Measurements from ENCODE around the gene PGR.

PGR gene

DNA sequence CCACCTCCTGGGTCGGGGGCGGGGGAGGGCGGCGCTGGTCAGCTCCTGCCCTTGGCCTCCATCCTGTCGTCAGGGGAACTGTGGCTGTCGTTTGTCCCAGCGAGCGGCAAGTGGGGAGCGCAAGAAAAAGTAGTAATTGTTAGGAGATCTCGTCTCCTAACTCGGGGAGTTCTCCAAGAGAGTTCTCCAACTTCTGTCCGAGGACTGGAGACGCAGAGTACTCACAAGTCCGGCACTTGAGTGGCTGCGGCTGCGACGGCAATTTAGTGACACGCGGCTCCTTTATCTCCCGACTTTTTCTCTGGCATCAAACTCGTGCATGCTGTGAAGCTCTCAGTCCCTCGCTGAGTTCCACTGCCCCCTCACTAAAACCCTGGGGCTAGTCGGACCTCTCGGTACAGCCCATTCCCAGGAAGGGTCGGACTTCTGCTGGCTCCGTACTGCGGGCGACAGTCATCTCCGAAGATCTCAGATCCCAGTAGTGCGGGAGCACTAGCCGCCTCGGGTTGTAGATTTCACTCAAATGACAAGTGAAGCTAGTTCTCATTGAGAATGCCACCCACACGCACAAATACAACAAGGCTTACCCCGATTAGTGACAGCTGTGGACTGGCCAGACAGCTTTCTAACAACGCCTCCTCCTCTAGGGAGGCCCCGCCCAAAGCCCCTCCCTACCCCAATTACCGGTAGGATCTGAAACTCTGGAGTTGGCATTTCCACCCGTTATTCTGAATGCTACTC lies at the start of gene PGR:
Gene PGR, minus strand, starts transcription at position 611 of the 741 bp plus-strand sequence. CDS start 743 bp downstream, outside the sequence.
- DNase-seq: no peak

DNA sequence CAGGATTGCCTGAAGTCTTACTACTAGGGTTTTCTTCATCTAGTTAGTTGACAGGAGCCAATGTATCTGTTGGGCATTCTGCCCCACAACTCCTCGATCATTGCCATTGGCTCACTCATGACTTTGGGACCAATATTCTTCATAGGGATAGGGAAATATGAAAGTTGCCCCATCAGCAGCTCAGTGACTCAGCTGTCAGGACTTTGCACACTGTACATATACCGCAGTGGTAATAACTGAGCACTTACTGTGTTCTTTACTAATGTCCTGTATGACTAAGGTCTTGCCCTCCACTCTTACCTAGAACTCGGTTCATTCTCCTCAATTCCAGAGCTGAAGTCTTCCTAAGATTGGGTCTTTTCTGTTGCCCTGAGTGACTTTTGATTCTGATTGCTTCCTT lies 46.8 kb upstream of the PGR start:
- no peak for DNase-seq

DNA sequence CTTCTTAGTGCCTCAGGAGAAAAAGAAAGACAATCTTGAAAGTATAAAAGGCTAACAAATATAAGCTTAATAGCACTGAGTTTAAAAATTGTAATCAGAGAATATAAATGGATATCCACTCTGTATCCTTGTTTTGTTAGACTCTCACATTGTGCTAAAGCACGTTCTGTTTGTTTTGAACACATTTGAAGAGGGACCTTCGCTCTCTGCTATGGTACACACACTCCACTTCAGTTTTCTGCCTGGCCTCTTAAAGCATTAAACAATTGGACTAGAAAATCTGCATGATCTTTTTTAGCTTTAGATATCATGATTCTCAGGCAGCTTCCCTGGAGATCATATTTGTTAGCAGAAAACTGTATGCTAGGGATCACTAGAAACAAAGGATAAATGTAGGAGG lies 40.3 kb upstream of the PGR start:
- peak; percentile 2 for DNase-seq

DNA sequence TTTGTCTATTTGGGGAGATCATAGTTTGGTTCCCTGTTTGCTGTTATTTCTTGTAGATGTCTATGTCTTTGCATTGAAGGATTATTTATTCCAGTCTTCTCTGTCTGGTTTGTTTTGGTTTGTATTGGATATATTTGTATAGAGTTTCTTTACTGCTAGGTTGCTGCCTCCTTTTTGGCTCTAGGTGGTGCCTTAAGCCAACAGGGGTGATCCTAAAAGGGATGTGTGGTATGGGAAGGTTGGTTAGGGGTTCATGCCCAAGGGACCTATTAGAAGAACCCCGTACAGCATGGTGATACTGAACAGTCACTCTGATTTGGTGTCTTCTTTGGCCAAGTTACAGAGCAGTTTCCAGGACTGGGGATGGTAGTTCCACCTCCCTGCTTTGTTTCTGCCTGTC lies 36.4 kb upstream of the PGR start:
- no peak for DNase-seq

DNA sequence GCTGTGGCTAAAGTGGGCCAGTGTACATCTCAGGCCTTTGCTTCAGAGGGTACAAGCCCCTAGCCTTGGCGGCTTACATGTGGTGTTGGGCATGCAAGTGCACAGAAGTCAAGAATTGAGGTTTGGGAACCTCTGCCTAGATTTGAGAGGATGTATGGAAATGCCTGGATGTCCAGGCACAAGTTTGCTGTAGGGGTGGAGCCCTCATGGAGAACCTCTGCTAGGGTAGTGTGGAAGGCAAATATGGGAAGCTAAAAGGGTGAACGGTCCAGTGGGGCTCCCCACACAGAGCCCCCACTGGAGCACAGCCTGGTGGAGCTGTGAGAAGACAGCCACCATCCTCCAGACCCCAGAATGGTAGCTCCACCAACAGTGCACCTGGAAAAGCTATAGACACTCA lies 28.5 kb upstream of the PGR start:
- DNase-seq: no peak

DNA sequence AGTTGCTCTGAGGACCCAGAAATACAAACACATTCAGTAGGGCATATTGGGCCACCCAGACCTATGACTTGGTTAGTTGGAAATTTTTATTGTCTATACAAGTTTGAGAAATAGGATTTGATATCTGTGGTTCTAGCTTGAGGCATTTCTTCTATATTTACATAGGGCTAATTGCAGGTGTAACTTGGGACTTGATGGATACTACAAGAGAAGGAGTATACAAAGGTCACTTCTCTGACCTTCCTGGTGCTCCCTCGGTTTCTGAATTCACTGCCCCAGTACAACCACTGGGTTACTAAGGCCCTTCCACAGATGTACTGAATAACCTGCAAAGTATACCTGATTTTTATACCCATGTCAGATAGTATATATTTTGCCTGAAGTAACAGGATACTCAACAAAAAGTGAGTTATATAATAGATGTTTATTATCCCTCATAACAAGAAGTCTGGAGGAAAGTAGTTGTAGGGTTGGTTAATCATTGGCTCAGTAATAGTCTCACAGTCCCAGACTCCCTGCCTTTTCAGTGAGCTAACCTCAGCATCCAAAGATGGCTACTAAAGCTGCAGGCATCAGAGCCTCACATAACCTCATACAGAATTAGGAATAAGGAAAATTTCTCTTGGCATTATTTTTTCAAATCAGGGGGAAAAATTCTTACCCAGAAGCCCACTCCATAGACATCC lies 8.8 kb upstream of the PGR start:
- DNase-seq: no peak

DNA sequence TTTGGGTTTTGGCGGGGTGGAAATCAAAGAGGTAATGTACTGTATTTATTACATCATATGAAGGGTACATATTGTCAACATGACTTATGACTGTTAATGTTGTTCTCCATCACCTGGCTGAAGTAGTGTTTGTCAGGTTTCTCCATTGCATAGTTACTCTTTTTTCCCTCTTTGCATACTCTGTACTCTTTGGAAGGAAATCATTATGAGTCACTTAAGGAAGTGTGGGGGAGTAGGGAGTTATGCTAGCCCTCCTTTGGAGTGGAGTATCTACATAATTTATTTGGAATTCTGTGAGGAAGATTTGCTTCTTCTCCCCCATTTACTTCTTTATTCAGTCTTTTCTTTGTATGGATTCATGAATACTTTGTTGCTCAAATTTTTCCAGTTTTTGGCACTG lies 3.6 kb upstream of the PGR start:
- no peak for DNase-seq

DNA sequence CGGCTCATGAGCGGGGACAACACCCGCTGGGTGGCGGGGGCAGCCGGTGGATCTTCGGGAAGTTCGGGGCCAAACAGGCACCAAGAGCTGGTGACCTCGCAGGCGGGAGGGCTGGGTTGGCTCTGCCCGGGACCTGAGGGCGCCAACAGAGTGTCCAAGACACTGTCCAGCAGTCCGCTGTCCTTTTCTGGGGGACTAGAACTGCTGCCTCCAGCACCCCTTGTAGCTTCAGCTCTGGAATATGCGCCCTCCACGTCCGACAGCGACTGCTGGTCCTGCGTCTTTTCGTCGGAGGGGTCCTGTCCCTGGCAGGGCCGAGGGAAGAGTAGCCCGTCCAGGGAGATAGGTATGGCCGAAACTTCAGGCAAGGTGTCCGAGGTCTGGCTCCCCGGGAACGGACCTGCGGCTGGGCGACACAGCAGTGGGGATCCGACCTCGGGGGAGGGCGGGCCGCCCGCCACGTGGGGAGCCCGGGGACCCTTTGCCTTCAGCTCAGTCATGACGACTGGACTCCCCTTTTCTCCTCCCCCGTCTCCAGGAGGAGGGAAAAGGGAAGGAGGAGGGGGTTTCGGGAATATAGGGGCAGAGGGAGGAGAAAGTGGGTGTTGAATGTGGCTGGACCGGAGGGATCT lies 926 bp downstream of the PGR start:
- DNase-seq: no peak

DNA sequence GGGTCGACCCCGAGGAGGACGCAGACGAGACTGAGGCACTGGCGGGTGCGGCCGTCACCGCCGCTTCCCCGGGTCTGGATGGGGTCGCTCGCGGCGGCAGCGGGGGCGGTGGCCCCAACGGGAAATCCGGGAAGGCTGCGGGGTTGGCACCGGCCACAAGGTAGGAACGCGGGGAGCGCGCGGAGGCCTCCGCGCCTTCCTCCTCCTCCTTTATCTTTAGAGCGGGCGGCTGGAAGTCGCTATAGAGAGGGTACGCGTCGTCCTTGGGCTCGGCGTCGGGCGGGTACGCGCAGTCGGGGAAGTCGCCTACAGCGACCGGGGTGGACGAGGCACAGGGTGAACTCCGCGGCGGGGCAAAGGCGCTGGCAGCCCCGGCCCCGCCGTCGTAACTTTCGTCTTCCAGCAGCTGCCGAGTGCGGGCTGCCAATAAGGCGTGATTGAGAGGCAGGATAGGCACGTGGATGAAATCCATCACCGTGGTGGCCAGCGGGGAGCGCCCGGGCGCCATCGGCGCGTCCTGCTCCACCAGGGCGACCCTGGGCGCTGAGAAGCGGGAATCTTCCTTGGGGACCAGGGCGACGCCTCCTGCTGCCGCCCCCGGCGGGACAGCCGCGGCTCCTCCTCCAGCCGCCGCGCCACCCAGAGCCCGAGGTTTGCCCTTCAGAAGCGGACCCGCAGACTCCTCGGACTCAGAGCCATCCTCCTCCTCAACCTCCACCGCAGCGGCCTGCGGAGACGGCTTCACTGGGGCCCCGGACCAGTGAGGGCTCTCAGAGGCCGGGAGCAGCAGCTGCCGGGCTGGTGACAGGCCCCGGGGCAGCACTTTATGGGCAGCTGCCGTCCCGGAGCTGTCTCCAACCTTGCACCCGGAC lies 1.7 kb downstream of the PGR start:
- DNase-seq: no peak

DNA sequence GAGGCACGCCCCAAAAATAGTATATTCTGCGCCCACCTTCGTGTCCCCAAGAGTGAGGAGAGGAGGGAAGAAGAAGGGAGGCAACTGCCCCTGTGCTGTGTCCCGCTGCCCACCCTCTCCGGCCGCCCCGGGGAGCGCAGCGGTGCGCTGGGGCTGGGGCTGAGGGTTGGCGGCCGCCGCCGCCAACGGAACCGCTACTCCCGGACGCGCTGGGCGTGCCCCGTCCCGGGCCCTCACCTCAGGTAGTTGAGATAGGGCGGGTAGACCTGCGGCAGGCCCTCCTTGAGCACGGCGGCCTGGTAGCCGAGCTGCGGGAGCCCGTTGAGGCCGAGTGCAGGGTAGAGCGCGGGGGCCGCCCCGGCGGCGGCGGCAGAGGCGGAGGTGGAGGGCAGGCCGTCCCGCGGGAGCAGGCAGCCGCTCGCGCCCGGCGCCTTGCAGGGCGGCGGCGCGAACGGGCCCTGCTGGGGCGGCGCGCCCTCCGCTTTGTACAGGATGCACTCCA lies 2.4 kb downstream of the PGR start:
- no peak for DNase-seq

DNA sequence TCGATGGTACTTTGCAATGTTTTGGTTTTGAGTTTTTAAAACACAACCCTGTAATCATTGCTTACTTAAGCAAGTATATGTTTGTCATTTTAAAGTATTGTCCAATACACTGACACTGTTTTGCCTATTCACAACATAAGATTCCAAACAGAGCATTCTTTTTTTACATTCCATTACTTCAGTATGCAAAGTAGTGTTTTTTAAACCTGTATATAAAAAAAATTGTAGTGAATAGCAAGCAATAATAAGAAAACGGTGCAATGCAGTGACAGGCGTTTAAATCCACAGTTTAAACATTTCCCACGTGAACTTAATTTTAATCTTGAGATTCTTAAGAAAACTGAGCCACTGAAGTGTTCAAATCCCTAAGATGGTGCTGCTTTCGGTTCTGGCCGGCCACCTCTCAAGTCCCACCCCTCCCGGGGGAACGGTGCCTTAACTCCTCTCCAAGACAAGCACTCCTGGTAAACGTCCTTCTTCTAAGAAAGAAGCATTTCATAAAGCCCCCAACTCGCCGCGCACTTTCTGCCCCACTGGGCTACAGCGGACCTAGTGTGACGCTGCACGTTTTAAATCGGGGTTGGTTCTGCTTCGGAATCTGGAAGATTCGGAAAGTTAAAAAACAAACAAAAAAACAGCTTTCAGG lies 2.9 kb downstream of the PGR start:
- DNase-seq: no peak

DNA sequence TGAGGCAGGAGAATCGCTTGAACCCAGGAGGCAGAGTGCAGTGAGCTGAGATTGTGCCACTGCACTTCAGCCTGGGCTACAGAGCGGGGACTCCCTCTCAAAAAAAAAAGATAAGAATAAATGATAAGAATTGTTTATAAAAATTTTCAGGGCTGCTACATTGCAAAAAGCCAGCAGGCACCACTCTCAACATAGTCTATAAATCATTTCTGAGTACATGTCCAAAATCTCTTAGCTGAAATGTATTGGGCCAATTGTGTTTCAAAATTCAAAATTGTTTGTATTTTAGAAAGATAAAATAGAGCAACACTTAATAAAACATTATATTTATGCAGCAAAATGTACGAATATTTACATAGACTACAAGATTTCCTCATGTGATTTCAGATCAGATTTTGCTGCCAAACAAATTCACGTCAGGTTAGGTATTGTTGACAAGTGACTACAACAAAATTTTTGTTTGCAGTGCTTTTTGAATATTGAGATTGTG lies 13.9 kb downstream of the PGR start:
- DNase-seq: no peak

DNA sequence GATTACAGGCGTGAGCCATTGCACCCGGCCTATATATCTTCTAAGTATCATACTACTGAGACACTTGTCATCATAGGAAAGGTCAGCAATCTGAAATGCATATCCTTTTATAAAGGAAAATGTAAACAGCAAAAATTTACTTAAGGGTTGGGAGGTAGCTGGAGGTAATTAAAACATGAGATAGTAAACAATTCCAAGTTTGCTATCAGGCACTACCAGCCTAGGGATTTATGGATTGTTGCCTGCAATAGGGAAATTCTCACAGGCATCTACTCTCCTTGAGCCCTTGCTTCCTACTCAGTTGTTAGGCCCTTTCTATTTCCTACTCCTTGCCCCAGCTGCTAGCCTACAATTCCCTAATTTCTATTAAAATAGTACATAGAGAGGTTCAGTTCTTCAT lies 16.1 kb downstream of the PGR start:
- DNase-seq: no peak

DNA sequence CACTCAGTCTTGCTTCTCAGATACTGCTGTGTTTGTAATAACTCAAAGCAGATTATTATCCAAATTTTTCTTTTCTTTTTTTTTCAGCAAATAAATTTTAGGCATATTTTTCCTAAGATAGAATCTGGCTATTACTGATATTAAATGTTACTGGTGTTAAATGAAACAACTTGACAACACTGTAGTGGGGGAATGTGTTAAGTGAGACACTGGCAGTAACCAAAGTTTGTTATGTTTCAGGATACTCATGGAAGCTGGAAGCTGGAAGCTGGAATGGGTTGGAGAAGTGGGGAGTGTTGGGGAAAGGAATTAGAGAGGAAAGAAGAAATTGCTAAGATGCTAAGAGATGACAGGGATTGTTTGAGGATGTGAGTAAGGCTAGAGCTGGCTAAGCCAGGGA lies 24.9 kb downstream of the PGR start:
- DNase-seq: no peak

DNA sequence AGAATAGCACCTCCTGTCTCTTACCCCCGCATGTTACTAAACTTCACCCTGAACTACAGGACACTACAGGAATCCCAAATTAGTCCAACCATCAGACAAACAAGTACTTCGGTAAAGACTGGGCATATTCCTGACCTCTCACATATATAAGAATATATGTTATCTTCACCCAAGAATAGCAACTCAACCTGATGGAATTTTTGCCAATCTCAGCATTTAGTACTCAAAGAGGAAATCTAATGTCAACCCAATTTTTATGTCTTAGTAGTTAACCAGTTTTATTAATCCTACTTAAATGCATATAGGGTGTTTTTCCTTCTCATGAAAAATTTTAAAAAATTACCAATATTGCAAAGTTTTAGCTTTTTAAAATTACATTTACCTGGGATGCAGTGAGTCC lies 26.2 kb downstream of the PGR start:
- no peak for DNase-seq

DNA sequence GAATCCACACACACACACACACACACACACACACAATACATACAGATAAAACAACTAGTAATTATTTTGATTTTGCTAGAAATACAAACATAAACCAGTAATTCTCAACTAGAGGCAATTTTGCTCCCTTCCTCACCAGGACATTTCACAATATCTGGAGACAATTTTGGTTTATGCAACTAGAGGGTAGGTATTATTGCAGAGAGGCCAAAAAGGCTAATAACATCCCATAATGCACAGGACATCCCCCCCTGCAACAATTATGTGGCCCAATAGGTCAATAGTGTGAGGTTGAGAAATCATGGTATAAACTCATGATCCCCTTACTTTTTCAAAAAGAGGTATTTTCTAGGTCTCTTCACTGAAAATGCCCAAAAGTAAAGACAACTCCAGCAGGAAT lies 29.0 kb downstream of the PGR start:
- DNase-seq: no peak

DNA sequence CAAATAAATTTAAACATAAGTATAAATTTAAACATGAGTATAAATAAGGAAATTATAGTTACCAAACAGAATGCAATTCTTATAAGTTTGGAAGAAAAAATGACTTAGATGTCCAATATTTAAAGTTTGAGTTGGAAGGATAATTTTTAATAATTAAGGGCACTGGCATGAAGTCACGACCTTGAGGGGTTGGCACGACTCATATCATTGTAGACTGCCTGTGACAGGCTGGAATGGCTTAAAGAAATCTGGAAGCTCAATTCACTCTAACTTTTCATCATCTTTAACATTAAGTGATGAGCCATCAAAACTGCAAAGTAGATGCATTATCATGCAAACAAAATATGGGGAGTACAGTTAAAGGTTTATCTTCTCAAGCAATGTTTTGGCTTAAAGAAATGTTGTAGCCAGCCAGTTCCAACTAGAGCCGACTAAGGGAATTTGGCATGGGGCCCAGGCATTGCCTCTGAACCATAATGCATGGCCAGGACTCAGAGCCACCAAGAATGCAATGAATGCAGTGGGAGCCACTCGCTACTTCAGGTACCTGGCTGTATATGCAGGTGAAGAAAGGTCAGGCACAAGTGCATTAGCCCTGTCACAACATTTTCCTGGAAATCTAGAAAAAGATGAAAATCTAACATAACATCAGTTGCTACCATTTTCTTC lies 33.4 kb downstream of the PGR start:
- no peak for DNase-seq

DNA sequence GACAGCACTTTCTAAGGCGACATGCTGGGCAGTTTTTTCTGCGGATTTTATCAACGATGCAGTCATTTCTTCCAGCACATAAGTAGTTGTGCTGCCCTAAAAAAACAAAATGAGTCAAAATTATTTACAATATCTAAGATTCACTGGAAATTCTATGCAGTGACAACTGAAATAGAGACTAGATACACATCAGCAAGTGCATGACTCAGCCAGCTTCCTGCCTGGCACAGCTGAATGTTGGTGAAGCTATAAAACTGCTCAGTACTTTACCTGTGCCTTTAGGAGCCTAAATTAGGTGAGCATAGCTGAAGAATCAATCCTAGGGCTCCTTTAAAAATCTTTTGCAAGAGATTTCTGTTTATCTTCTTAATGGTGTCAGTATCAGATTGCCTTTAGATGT lies 37.8 kb downstream of the PGR start:
- DNase-seq: no peak

DNA sequence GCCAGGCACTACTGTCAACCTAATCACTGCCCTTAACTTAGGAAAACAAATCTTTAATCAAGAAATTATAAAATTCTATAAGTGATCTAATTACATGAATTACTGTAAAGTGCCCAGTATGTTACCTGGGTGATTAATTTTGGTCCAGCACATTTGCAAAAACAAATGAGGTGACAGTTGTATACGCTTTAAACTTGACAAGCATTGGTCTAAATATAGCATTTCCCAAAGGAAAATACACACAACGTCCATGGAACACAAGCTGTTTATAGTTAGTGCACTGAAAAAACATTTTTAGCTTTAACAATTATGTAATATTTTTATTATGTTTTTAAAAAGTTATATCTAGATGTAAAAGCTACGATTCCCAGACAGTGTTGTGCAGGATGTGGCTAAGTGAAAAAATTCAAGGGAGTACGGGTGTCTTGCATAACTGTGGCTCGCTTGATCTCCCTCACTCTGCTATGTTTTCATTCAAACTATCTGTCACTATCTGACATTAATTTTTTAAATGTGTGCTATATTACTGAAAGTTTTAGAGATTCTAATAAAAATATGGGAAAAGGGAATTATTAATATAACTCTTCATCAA lies 38.8 kb downstream of the PGR start:
- no peak for DNase-seq

DNA sequence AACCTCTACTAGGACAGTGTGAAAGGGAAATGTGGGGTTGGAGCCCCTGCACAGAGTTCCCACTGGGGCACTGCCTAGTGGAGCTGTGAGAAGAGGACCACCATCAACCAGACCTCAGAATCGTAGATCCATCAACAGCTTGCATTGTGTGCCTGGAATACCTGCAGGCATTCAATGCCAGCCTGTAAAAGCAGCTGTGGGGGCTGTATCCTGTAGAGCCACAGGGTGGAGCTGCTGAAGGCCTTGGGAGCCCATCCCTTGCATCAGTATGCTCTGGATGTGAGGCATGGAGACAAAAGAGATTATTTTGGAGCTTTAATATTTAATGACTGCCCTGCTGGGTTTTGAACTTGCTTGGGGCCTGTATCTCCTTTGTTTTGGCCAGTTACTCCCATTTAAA lies 46.3 kb downstream of the PGR start:
- DNase-seq: no peak

DNA sequence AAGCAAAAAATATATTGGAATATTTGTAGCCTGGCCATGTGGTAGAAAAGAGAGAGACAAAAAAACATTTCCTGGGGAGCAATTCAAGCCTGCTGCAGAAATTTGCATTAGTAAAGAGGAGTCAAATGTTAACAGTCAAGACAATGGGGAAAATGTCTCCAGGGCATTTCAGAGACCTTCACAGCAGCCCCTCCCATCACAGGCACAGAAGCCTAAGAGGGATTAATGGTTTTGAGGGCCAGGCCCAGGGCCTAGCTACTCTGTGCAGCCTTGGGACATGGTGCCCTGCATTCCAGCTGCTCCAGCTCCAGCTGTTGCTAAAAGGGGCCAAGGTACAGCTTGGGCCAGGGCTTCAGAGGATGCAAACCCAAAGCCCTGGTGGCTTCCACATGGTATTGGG lies 46.8 kb downstream of the PGR start:
- DNase-seq: no peak

Measured in NCI-H1105 treated with DMSO at 0.1 percent for 48 hours (cell line).